Thymus (tissue), 11 donors: ENCODE results near the gene SREBF1. TPM values are rescaled to one million over a fixed set of nuclear protein-coding genes. Genes with fewer than 3 reads are reported as not detected.

ENCODE experiments used
- DNase-seq, 9 donors: peaks; one replicate each; pipeline ENCODE4 v3.0.0-alpha.2; 2013; ENCODE audit warnings: low spot score in 9 of 9, low read depth in 6 of 9, missing footprints in 1 of 9
- H3K27ac ChIP-seq, 2 donors: one replicate each; pipeline ENCODE4 v1.5.1; 2013; ENCODE audit warnings: control low read depth in 1 of 2, low read depth in 1 of 2, low read length in 1 of 2, mild to moderate bottlenecking in 1 of 2, moderate library complexity in 1 of 2
- H3K27me3 ChIP-seq, 2 donors: one replicate each; pipeline ENCODE4 v1.5.1; 2013; ENCODE audit warnings: low read length in 1 of 2; ENCODE audit not compliant: control insufficient read depth in 2 of 2, insufficient read depth in 1 of 2
- H3K36me3 ChIP-seq, 2 donors: one replicate each; pipeline ENCODE4 v1.5.1; 2013; ENCODE audit warnings: low read length in 1 of 2, mild to moderate bottlenecking in 1 of 2, moderate library complexity in 1 of 2; ENCODE audit not compliant: control insufficient read depth in 2 of 2, insufficient read depth in 2 of 2
- H3K4me1 ChIP-seq, 2 donors: one replicate each; pipeline ENCODE4 v1.5.1; 2013; ENCODE audit warnings: low read length in 2 of 2; ENCODE audit not compliant: control insufficient read depth in 2 of 2, insufficient read depth in 2 of 2
- H3K4me3 ChIP-seq, 2 donors: one replicate each; pipeline ENCODE4 v1.5.1; 2013; ENCODE audit warnings: low read length in 2 of 2, control low read depth in 1 of 2, mild to moderate bottlenecking in 1 of 2
- H3K9me3 ChIP-seq, 2 donors: one replicate each; pipeline ENCODE4 v1.5.1; 2013; ENCODE audit warnings: low read length in 1 of 2, mild to moderate bottlenecking in 1 of 2; ENCODE audit not compliant: control insufficient read depth in 2 of 2, insufficient read depth in 1 of 2
- WGBS: extraction: QIAGEN DNeasy Blood & Tissue Kit; methylation state at CpG from one replicate; pipeline ENCODE4 v1.1.7; 2013; 5-methylcytosine and 5-hydroxymethylcytosine counted together
- polyA plus RNA-seq: library from polyadenylated mRNA; stranded (reverse); fragments of 200-250 nt; gene quantifications from one replicate; pipeline ENCODE4 v1.2.3, GENCODE V29; 2013
- total RNA-seq: library from RNA; stranded (reverse); fragments of 120-200 nt; gene quantifications from one replicate; pipeline ENCODE4 v1.2.4, GENCODE V29; 2013
- donor health status: healthy.

Gene SREBF1
- total and polyA plus RNA-seq, 2 donors, result 18.1 to 53.3 TPM

DNA sequence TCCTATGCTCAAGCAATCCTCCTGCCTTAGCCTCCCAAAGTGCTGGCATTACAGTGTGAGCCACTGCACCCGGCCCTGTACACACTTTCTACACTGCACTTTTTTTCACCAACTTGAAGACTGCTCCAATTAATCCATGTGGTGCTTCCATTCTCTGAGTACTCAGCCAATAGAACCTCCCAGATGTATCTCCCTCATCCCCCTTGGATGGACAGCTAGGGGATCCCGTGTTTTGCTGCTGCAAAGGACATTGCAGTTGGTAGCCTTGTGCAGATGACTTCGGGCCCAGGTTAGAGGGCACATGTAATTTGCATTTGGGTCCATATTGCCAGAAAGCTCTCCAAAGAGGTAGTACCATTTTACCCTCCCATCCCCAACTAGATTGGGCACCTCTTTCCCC, 59.9 kb downstream of the SREBF1 start:
- DNase-seq, result no peak
- Histone ChIP-seq H3K4me1 (peaks cover 7 to 43% of the 10 kb centered on the region in 2 donors), H3K27me3 (peaks cover 0 to 17% of the 10 kb centered on the region in 2 donors), H3K27ac (no peak overlapping the region), H3K36me3 (peaks cover 4 to 6% of the 10 kb centered on the region in 2 donors), H3K9me3 (no peaks in the 10 kb centered on the region), H3K4me3 (no peak overlapping the region)
- 82% methylated on average over 3 of the region's 3 CpGs for WGBS

DNA sequence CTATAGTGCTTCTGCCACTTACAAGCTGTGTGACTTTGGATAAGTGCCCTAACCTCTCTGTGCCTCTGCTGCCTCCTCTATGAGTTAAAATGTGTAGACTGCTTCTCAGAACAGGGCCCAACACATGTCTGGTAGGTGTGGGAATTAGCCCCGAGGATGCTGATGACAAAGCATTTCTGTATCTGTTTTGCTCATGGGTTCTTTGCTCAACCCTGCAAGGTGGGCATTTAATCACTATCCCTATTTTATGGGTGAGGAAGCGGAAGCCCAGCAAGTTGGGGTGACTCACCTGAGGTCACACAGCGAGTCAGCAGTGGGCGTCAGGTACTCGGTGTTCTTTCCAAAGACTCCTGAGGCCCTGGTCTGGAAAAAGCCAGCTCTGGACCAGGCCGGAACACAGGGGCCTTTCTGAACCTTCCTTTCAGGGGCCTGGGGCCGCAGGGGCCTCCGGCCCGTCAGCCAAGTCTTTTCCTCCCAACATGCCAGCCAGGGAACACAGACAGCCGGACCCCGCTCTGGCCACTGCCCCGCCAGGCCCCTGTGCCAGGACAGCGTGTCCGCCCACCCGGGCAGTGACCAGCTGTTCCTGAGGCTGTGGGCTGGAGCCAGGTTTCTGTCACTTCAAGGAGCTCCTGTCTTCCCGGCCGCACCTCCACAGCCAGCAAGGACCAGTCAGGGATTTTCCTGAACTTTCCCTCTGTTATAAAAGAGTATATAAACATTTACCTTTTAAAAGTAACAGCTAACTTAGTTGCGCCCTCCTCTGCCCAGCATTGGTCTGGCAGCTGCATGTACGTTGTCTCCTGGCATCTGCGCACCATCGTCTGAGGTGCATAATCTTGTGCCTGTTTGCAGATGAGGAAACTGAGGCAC, 62.5 kb downstream of the SREBF1 start:
- H3K4me3 ChIP-seq, result no peak overlapping the region
- H3K27ac ChIP-seq, result no peak overlapping the region
- no peaks in the 10 kb centered on the region for H3K27me3 ChIP-seq
- H3K4me1 ChIP-seq, result peaks cover 0 to 26% of the 10 kb centered on the region in 2 donors
- H3K36me3 ChIP-seq, result peaks cover 4 to 6% of the 10 kb centered on the region in 2 donors
- WGBS, result 90% methylated on average over 21 of the region's 21 CpGs
- no peak for DNase-seq
- no peaks in the 10 kb centered on the region for H3K9me3 ChIP-seq

DNA sequence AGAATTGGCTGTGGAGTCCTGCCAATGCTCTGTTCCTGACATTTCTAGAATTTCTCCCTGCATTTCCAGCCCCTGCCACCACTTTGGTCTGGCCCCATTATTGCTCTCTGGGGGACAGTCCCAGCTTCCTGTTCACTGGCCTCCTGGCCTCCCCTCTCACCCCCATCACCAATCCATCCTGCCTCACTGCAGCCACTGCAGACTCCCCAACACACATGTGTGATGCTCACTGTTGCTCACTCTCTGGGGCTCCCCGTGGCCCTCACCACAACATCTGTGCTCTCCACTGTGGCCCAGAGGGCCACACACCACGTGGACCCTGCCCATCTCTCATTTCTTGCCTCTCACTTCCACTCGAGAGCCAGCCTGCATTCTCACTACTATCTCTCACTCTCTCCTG, 64.6 kb downstream of the SREBF1 start:
- peaks cover 0 to 29% of the 10 kb centered on the region in 2 donors for H3K4me1 ChIP-seq
- H3K9me3 ChIP-seq, result no peaks in the 10 kb centered on the region
- no peak overlapping the region for H3K27ac ChIP-seq
- no peak overlapping the region for H3K4me3 ChIP-seq
- DNase-seq, result no peak
- 77% methylated on average over 3 of the region's 3 CpGs for WGBS
- H3K36me3 ChIP-seq, result peaks cover 0 to 3% of the 10 kb centered on the region in 2 donors
- no peaks in the 10 kb centered on the region for H3K27me3 ChIP-seq

DNA sequence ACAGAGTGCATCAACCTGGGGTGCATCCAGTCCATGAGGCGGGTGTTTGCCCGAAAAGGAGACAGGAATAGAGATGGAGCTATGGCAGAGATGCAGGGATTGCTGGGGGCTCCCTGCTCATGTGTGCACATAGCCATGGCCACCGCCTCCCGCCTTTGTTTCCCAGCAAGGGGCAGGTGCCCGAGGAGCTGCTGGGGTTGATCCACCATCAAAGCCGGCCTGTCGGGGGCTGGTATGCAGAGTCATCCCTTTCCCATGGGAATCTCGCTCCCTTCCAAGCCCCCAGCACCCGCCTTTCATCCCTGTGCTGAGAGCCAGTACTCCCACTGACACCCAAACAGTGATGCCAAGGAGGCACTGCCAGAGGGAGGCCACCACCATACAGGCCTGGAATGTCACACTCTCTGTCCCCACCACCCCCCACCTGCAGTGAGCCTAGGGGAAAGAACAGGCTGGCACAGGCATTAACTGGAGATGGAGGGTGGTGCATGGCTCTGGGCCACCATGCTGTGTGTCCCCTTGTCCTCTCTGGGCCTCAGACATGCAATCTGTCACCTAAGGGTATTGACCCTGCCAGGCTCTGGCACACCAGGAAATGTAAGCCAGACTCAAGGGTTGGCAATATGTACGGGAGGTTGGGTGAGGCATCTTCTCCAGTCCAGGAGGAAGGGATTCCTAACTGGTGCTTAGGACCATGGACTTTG, 65.1 kb downstream of the SREBF1 start:
- Histone ChIP-seq H3K9me3 (no peaks in the 10 kb centered on the region), H3K27ac (no peak overlapping the region), H3K4me1 (peaks cover under 1 to 34% of the 10 kb centered on the region in 2 donors), H3K27me3 (no peaks in the 10 kb centered on the region), H3K4me3 (no peak overlapping the region), H3K36me3 (peaks cover 0 to 3% of the 10 kb centered on the region in 2 donors)
- 96% methylated on average over 10 of the region's 10 CpGs for WGBS
- no peak for DNase-seq

DNA sequence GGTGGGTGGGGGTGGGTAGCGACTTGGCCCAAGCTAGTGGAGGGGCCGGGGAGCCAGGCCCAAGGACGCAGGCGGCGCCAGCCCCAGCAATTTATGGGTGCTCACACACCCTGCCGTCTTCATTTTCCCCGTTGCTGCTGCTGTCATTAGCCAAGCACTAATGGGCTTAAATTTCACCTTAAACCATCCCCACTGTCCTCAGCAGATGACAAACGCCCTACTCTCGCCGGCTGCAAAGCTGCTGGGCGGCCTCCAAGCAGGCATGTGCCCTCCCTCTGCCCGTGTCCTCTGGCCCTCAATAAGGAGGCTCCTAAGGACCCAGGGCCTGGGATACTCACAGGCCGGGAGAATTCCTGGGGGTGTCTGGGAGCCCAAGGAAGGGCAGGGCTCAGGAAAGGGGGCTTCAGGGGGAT, 66.1 kb downstream of the SREBF1 start:
- WGBS, result 98% methylated on average over 13 of the region's 13 CpGs
- Histone ChIP-seq H3K4me1 (peaks cover 9 to 45% of the 10 kb centered on the region in 2 donors), H3K4me3 (no peak overlapping the region), H3K36me3 (peaks cover 0 to 3% of the 10 kb centered on the region in 2 donors), H3K27ac (no peak overlapping the region), H3K9me3 (no peaks in the 10 kb centered on the region), H3K27me3 (no peaks in the 10 kb centered on the region)
- DNase-seq, result no peak

DNA sequence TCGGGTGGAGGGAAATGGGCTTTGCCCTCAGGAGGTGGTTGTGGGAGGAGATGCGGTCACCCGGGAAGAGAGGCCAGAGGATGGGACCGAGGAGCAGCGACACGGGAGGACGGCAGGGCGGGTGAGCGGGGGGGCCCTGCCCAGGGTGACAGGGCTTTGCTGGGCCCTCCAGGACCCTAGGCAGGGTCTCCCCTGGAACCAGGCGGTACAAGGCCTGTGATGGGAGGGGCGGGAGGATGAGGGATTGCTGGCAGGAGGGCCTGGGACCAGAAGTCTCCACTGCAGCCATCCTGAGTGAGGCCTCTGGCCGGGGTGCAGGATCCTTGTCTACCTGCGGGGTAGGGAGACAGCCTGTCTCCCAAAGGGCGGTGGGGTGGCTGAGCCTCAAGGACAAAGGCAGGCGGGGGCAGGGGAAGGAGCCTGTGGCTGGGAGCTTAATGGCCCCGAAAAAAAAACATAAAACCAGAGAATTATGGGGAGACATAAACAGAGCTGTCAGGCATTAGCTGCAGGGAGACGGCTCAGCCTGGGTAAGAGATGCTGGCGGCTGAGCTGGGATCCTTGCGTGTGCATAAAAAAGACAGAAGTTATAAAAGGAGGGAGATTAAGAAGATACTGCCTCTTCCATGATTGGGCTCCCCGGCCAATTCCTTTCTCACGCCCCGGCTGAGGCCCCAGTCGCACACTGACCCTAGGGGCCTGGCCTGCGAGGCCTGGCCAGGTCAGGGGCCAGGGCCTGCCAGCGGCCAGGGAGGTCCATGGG, 66.7 kb downstream of the SREBF1 start:
- H3K4me1 ChIP-seq, result peaks cover 13 to 50% of the 10 kb centered on the region in 2 donors
- DNase-seq, result no peak
- no peaks in the 10 kb centered on the region for H3K9me3 ChIP-seq
- WGBS, result 97% methylated on average over 25 of the region's 25 CpGs
- H3K27ac ChIP-seq, result no peak overlapping the region
- H3K27me3 ChIP-seq, result no peaks in the 10 kb centered on the region
- no peak overlapping the region for H3K4me3 ChIP-seq
- peaks cover 3 to 6% of the 10 kb centered on the region in 2 donors for H3K36me3 ChIP-seq

DNA sequence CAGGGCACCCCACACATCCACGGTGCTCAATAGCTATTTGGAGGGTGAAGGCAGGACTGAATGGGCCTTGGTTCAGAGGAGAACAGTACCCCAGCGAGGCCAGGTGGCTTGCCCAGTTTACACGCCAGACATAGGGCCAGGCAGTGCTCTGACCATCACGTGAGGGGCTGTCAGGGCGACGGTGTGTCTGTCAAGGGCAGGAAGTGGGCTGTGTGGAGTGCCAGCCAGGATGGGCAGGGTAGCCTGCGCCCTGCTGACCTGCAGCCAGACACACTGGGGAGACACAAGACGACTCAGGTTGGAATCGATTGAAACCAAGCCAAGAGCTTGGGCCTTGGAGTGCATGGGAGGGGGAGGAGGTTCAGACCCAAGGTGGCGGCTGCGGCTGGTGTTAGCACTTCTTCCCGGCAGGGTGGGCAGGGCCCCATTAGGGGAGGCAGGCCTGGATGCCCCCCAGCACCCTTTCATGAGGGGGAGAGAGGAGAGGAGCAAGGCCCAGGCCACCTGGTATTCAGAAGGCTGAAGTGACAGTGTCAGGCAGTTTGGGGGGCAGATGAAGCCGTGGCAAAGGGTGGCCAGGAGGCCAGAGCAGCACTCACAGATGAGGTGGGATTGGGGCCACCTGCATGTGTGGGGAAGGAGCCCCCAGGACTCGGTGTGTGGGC, 68.2 kb downstream of the SREBF1 start:
- DNase-seq, result no peak
- Histone ChIP-seq H3K36me3 (peaks cover 4 to 5% of the 10 kb centered on the region in 2 donors), H3K27ac (no peak overlapping the region), H3K4me3 (no peak overlapping the region), H3K9me3 (no peaks in the 10 kb centered on the region), H3K27me3 (no peaks in the 10 kb centered on the region), H3K4me1 (peaks cover 26 to 59% of the 10 kb centered on the region in 2 donors)
- 59% methylated on average over 14 of the region's 14 CpGs for WGBS

DNA sequence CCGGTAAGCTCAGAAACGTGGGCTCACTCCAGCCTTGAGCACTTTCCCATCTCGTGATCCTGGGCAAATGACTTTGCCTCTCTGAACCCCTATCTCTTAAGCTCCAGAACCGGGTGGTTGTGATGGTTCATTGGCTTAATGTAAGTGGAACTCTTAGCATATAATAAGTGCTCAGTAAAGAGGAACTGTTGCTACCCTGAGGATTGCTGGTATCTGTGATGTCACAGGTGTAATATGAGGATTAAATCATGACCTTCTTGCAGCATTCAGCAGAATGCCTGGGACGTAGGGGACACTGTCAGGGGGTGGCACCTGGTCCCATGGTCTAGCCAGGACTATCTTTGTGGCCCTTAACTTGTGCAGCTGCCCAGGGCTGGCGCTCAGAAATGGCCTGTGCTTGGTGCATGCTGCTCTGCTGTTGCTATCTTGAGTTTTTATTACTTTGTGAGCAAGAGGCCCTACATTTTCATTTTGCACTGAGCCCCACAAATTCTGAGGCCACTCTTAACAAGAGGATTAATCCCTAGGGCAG, 68.8 kb downstream of the SREBF1 start:
- Histone ChIP-seq H3K36me3 (peaks cover 4% of the 10 kb centered on the region in 2 donors), H3K4me3 (no peak overlapping the region), H3K9me3 (no peaks in the 10 kb centered on the region), H3K27me3 (no peaks in the 10 kb centered on the region), H3K4me1 (peaks cover 27 to 65% of the 10 kb centered on the region in 2 donors), H3K27ac (no peak overlapping the region)
- 93% methylated on average over 6 of the region's 6 CpGs for WGBS
- no peak for DNase-seq
